Fibroblast of lung (primary cell): ENCODE measurements around the gene FHL1. TPM values are rescaled to one million over a fixed set of nuclear protein-coding genes. Genes with fewer than 3 reads are reported as not detected.

Source experiments
- DNase-seq, 2 donors: peaks; one replicate each; pipeline versions ENCODE4 v3.0.0 to v3.0.0-alpha.2; 2010; ENCODE audit warnings: low read depth in 2 of 2
- H2AFZ ChIP-seq: 2 replicates; pipeline ENCODE4 v1.5.1; 2012; ENCODE audit warnings: low read length, control low read depth, inconsistent platforms
- H3K27ac ChIP-seq: 2 replicates; pipeline ENCODE4 v1.5.1; 2011; ENCODE audit warnings: low read length, control low read depth; ENCODE audit not compliant: insufficient read depth
- H3K27me3 ChIP-seq: 2 replicates; pipeline ENCODE4 v1.5.1; 2011; ENCODE audit warnings: mild to moderate bottlenecking, low read length; ENCODE audit not compliant: control insufficient read depth, insufficient read depth
- H3K36me3 ChIP-seq: 2 replicates; pipeline ENCODE4 v1.5.1; 2011; ENCODE audit warnings: low read length; ENCODE audit not compliant: control insufficient read depth, insufficient read depth
- H3K4me1 ChIP-seq: 2 replicates; pipeline ENCODE4 v1.5.1; 2011; ENCODE audit warnings: low read length; ENCODE audit not compliant: control insufficient read depth, insufficient read depth; ENCODE audit errors: extremely low read depth
- H3K4me2 ChIP-seq: 2 replicates; pipeline ENCODE4 v1.5.1; 2011; ENCODE audit warnings: low read length, control low read depth; ENCODE audit not compliant: insufficient read depth; ENCODE audit errors: extremely low read depth
- H3K4me3 ChIP-seq, 4 experiments: fragments of 200-600 bp in 1 of 4; sonication (generic) in 1 of 4; replicated peaks in 1 of 4; 2 replicates each; pipeline ENCODE4 v1.5.1; 2011 to 2016; ENCODE audit warnings: low read length in 4 of 4, low read depth in 3 of 4, mild to moderate bottlenecking in 3 of 4, control low read depth in 2 of 4, inconsistent platforms in 1 of 4, mixed read lengths in 1 of 4; ENCODE audit not compliant: insufficient read depth in 1 of 4; ENCODE audit errors: control extremely low read depth in 1 of 4
- H3K79me2 ChIP-seq: 2 replicates; pipeline ENCODE4 v1.5.1; 2012; ENCODE audit warnings: mild to moderate bottlenecking, low read length, inconsistent platforms; ENCODE audit not compliant: control insufficient read depth, insufficient read depth
- H3K9ac ChIP-seq: 2 replicates; pipeline ENCODE4 v1.5.1; 2011; ENCODE audit warnings: mild to moderate bottlenecking, low read length, control low read depth; ENCODE audit not compliant: insufficient read depth
- H3K9me3 ChIP-seq: 2 replicates; pipeline ENCODE4 v1.5.1; 2012; ENCODE audit warnings: low read depth, low read length; ENCODE audit not compliant: control insufficient read depth, insufficient read depth
- H4K20me1 ChIP-seq: 2 replicates; pipeline ENCODE4 v1.5.1; 2011; ENCODE audit warnings: low read length; ENCODE audit not compliant: control insufficient read depth, insufficient read depth; ENCODE audit errors: extremely low read depth
- EZH2 ChIP-seq: IDR thresholded peaks from 2 replicates; pipeline ENCODE4 v1.5.1; 2012; ENCODE audit warnings: low read length, control low read depth, mild to moderate bottlenecking; ENCODE audit errors: missing control alignments
- polyA minus RNA-seq: library from RNA; depleted of rRNA, polyadenylated mRNA; stranded (reverse); fragments of >200 nt; gene quantifications from 2 replicates; pipeline ENCODE4 v1.2.3, GENCODE V29; 2011; ENCODE audit warnings: low replicate concordance
- polyA plus RNA-seq, 2 donors: library from polyadenylated mRNA; depleted of rRNA in 1 of 2; stranded (reverse) in 1 of 2; unstranded in 1 of 2; fragments of >200 nt; gene quantifications; 2 replicates each; pipeline ENCODE4 v1.2.1, GENCODE V29; 2011 to 2012; ENCODE audit warnings: missing spikeins in 1 of 2
- total RNA-seq: library from RNA; depleted of rRNA; stranded (reverse); fragments of >200 nt; gene quantifications from 2 replicates; pipeline ENCODE4 v1.2.1, GENCODE V29; 2014
- TF ChIP-seq, protein P1 (sequence below), 2 donors: IDR thresholded peaks in 1 of 2; conservative IDR thresholded peaks in 1 of 2; 1 replicate in 1 of 2; 2 replicates in 1 of 2; pipeline ENCODE4 v1.5.1; 2011 to 2012; ENCODE audit warnings: low read length in 2 of 2, control low read depth in 1 of 2, inconsistent platforms in 1 of 2, low read depth in 1 of 2, mild to moderate bottlenecking in 1 of 2

The FHL1 gene
- total RNA-seq: 127 and 180 TPM in 2 replicates
- 311 and 627 TPM in 2 replicates for polyA plus RNA-seq
- 171 and 314 TPM in 2 replicates for polyA plus RNA-seq (2012)
- 227 and 451 TPM in 2 replicates for polyA minus RNA-seq

DNA sequence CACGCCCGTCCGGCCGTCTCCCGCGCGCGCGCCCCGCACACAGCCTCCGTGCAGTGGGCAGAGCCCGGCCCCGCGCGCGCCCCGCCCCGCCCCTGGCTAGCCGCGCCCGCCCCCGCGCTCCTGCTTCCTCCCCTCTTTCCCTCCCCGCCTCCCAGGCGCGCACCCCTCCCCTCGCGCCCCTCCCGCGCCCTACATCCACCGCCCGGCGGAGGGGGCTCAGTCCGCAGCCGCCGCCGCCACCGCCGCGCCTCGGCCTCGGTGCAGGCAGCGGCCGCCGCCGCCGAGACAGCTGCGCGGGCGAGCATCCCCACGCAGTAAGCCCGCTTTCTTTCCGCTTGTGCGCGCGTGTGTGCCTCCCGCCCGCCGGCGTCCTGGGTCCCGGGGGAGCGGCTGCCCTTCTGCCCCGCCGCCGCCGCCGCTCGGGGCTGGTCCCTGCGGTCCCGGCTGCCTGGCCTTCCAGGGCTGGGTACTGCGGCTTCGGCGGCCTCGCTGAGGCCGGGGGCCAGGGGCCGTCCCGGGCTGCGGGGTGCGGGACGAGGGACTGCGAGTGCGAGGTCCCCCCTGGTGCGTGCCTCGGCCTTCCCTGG is at the start of gene FHL1:
Gene FHL1 (plus strand): TSS at position 219 of the 587 bp plus-strand sequence.
- no peaks in the 10 kb centered on the region for H4K20me1 ChIP-seq
- TF ChIP-seq, protein P1, sequence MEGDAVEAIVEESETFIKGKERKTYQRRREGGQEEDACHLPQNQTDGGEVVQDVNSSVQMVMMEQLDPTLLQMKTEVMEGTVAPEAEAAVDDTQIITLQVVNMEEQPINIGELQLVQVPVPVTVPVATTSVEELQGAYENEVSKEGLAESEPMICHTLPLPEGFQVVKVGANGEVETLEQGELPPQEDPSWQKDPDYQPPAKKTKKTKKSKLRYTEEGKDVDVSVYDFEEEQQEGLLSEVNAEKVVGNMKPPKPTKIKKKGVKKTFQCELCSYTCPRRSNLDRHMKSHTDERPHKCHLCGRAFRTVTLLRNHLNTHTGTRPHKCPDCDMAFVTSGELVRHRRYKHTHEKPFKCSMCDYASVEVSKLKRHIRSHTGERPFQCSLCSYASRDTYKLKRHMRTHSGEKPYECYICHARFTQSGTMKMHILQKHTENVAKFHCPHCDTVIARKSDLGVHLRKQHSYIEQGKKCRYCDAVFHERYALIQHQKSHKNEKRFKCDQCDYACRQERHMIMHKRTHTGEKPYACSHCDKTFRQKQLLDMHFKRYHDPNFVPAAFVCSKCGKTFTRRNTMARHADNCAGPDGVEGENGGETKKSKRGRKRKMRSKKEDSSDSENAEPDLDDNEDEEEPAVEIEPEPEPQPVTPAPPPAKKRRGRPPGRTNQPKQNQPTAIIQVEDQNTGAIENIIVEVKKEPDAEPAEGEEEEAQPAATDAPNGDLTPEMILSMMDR (conservative IDR thresholded peaks at IDR 0.05 in 1 of 2, IDR thresholded peaks at IDR 0.05 in 1 of 2; ENCODE audit: low read depth in 1 of 2, low read length in 2 of 2): no peak
- TF ChIP-seq EZH2: no peak
- H3K27ac ChIP-seq: peak within 1 kb of the TSS; percentile 34
- no peaks in the 10 kb centered on the region for H3K27me3 ChIP-seq
- peak within 1 kb of the TSS; percentile 71 for H3K4me2 ChIP-seq
- H3K4me1 ChIP-seq: no peaks in the 10 kb centered on the region
- peaks cover 20% of the 10 kb centered on the region for H3K79me2 ChIP-seq
- peak within 1 kb of the TSS; percentile 79 for H3K9ac ChIP-seq
- DNase-seq: peak; percentile 31 to 39
- H2AFZ ChIP-seq: peak within 1 kb of the TSS; percentile 30
- H3K4me3 ChIP-seq: peak within 1 kb of the TSS; percentile 50 to 72 (median 62)
- H3K9me3 ChIP-seq: no peaks in the 10 kb centered on the region
- H3K36me3 ChIP-seq: no peaks in the 10 kb centered on the region

DNA sequence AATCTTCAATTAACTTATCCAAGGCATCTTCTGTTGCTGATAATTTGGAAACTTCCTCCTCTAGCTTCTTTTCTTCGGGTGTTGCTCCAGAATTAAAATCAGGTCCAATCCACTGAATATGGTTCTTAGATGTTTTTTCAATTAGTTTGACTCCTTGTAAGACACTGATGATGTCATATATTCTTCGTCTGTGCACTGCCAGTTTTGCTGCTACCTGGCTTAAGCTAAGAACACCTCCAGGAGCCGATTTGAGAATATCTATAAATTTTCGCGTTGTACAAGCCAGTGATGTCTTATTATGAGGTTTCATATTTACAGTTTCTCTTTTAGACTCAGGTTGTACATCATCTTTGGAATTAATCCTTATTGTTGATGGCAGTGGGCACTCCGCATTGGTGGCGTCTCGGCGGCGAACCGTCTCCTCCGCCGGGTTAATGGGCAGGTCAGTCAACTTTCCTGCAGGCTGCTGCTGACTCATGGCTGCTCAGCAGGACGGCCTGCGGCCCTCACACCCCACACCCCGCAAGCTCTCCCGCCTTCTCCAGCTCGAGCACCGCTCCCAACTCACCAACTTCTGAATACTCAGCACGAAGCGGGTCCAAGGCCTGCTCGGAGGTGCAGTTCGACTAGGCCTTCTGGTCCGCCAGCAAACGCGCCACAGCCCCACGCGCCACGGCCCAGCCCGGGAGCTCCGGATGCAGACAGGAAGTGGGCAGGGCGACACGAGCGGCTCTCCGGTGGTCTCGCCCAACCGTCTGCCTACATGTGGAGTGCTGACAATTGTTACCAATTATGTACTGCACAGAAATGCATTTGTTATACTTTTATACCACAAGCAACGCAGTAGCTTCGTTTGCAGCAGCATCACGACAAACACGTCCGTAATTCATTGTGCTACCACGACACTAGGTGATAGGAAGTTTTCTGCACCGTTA is 49.2 kb upstream of the FHL1 start:
- H3K4me1 ChIP-seq: no peaks in the 10 kb centered on the region
- no peaks in the 10 kb centered on the region for H4K20me1 ChIP-seq
- TF ChIP-seq EZH2: no peak
- TF ChIP-seq, protein P1 (conservative IDR thresholded peaks at IDR 0.05 in 1 of 2, IDR thresholded peaks at IDR 0.05 in 1 of 2; ENCODE audit: low read depth in 1 of 2, low read length in 2 of 2): no peak
- no peaks in the 10 kb centered on the region for H3K27me3 ChIP-seq
- H3K4me3 ChIP-seq: no peak overlapping the region
- H3K9ac ChIP-seq: no peak overlapping the region
- no peak overlapping the region for H2AFZ ChIP-seq
- no peaks in the 10 kb centered on the region for H3K36me3 ChIP-seq
- H3K79me2 ChIP-seq: no peaks in the 10 kb centered on the region
- no peak overlapping the region for H3K4me2 ChIP-seq
- H3K27ac ChIP-seq: no peak overlapping the region
- DNase-seq: no peak
- H3K9me3 ChIP-seq: no peaks in the 10 kb centered on the region

DNA sequence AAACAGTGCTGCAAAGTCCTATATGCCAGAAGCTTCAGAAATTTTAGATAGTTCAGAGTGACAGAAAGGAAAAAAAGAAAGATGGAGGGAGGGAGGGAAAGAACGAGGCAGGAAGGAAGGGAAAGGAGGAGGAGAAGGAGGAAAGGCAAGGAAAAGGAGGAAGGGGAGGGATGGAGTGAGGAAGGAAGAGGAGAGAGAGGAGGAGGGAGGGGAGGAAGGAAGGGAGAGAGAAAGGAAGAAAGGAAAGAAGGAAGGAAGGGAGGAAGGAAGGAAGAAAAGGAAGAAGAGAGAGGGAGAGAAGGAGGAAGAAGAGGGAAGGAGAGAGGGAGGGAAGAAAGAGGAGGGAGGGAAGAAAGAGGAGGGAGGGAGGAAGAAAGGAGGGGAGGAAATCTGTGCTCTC is 42.4 kb upstream of the FHL1 start:
- H3K9ac ChIP-seq: no peak overlapping the region
- H3K4me1 ChIP-seq: no peaks in the 10 kb centered on the region
- H3K9me3 ChIP-seq: no peaks in the 10 kb centered on the region
- no peaks in the 10 kb centered on the region for H4K20me1 ChIP-seq
- no peak overlapping the region for H2AFZ ChIP-seq
- no peaks in the 10 kb centered on the region for H3K36me3 ChIP-seq
- no peak for DNase-seq
- H3K4me2 ChIP-seq: no peak overlapping the region
- TF ChIP-seq, protein P1 (conservative IDR thresholded peaks at IDR 0.05 in 1 of 2, IDR thresholded peaks at IDR 0.05 in 1 of 2; ENCODE audit: low read depth in 1 of 2, low read length in 2 of 2): no peak
- TF ChIP-seq EZH2: no peak
- H3K79me2 ChIP-seq: no peaks in the 10 kb centered on the region
- H3K27ac ChIP-seq: no peak overlapping the region
- no peak overlapping the region for H3K4me3 ChIP-seq
- H3K27me3 ChIP-seq: no peaks in the 10 kb centered on the region
